Heart left ventricle (tissue), 16 donors: ENCODE measurements around the gene FAAP20. TPM values are rescaled to one million over a fixed set of nuclear protein-coding genes. Genes with fewer than 3 reads are reported as not detected.
A peak's percentile ranks its signal among the peaks of the same experiment; 100 is the strongest.

Source experiments
- ATAC-seq, 4 donors: fragments of 200-7000 bp; cut with Tn5 transposase; one replicate each; pipeline ENCODE4 v1.9.1; 2020 to 2022; ENCODE audit warnings: moderate library complexity in 4 of 4, mild to moderate bottlenecking in 3 of 4, moderate number of reproducible peaks in 1 of 4
- DNase-seq, 5 donors: peaks; one replicate each; pipeline ENCODE4 v3.0.0-alpha.2; 2020
- H3K27ac ChIP-seq, 12 donors: fragments of 200-600 bp; sonication (generic) in 4 of 12; one replicate each; pipeline versions ENCODE4 v1.5.0 to v1.8.0; 2016 to 2022; ENCODE audit warnings: mild to moderate bottlenecking in 2 of 12
- H3K27me3 ChIP-seq, 9 donors: fragments of 200-600 bp; sonication (generic) in 2 of 9; one replicate each; pipeline versions ENCODE4 v1.5.1 to v1.8.0; 2016 to 2022; ENCODE audit warnings: mild to moderate bottlenecking in 3 of 9
- H3K36me3 ChIP-seq, 9 donors: fragments of 200-600 bp; sonication (generic) in 2 of 9; one replicate each; pipeline versions ENCODE4 v1.5.0 to v1.8.0; 2018 to 2022; ENCODE audit warnings: mild to moderate bottlenecking in 2 of 9
- H3K4me1 ChIP-seq, 12 donors: fragments of 200-600 bp; sonication (generic) in 4 of 12; one replicate each; pipeline versions ENCODE4 v1.5.0 to v1.8.0; 2016 to 2022; ENCODE audit warnings: mild to moderate bottlenecking in 3 of 12
- H3K4me3 ChIP-seq, 12 donors: fragments of 200-600 bp; sonication (generic) in 4 of 12; one replicate each; pipeline versions ENCODE4 v1.5.0 to v1.8.0; 2017 to 2022; ENCODE audit warnings: mild to moderate bottlenecking in 9 of 12, moderate library complexity in 4 of 12
- H3K9me3 ChIP-seq, 12 donors: fragments of 200-600 bp; sonication (generic) in 4 of 12; one replicate each; pipeline versions ENCODE4 v1.5.0 to v1.8.0; 2016 to 2022; ENCODE audit warnings: mild to moderate bottlenecking in 1 of 12
- CTCF ChIP-seq, 12 donors: fragments of 200-600 bp; sonication (generic) in 4 of 12; IDR thresholded peaks; one replicate each; pipeline versions ENCODE4 v1.5.0 to v1.8.0; 2018 to 2022; ENCODE audit warnings: antibody characterized with exemption in 12 of 12, mild to moderate bottlenecking in 5 of 12
- POLR2A ChIP-seq, 2 donors: fragments of 450-650 bp; IDR thresholded peaks; one replicate each; pipeline ENCODE4 v1.6.1; 2017; ENCODE audit warnings: antibody characterized with exemption in 2 of 2, mild to moderate bottlenecking in 2 of 2, moderate library complexity in 2 of 2
- WGBS, 4 donors: extraction: QIAGEN DNeasy Blood & Tissue Kit in 2 of 4; methylation state at CpG; one replicate each; pipeline versions ENCODE4 v1.1.5 to v1.1.7; 2013 to 2018; 5-methylcytosine and 5-hydroxymethylcytosine counted together
- intact Hi-C, 10 donors: fragments of 100-400 bp; cut with DNase I; formaldehyde crosslinking; loops; one replicate each; pipeline versions ENCODE4 v1.11.1 to v1.14.2; 2022
- polyA plus RNA-seq, 2 donors: library from polyadenylated mRNA; stranded (reverse); fragments of 200-250 nt; gene quantifications; one replicate each; pipeline ENCODE4 v1.2.3, GENCODE V29; 2013
- total RNA-seq, 9 donors: library from RNA; depleted of rRNA in 2 of 9; stranded (reverse); fragments of >200 nt in 2 of 9; fragmentation: NEBNext Ultra II Directional in 3 of 9; extraction: Animal tissue kit (Norgen Biotek cat#: 25700) in 3 of 9; gene quantifications; one replicate each; pipeline versions ENCODE4 v1.1.0 to v1.2.4, GENCODE V29; 2016 to 2023
- donor health status: ischemic (EF 13 %, LVEDD 7.1; RV severe dilation, severe dysfunction).
- donor health status: healthy with polysubstance abuse.
- donor health status: DM: no; HTN: yes; CAD: no.
- donor health status: DM: no; HTN: no; CAD: no.
- donor health status: ischemic (EF 25% LVEDD 6.9; RV normal size, moderate dysfunction).
- donor health status: ischemic (EF 25% LVEDD 5.7; RV mildly dilated, moderate dysfunction).
- donor health status: healthy.
- donor health status: DM: yes; HTN: yes; CAD: no.
- donor health status: ischemic (EF 35%, LVEDD 5.7; RV mildly dilated, moderate dysfunction).
- donor health status: nonischemic (EF 11% LVEDD 7.7; RV severe dilation, severe dysfunction).
- donor health status: DM: yes; HTN: yes; CAD: no.
- donor health status: PGD.
- donor health status: ischemic (EF 29% LVEDD 5.4; RV normal size, mild dysfunction).
- donor health status: nonischemic (EF 23%, LVEDD 6.1; RV moderate dilation, normal function).

Gene FAAP20
- total and polyA plus RNA-seq, 11 donors, result 20.9 to 61.3 (median 36.6) TPM

GRCh38 chr1:2175681-2176454, 18.7 kb downstream of the FAAP20 start:
- TF ChIP-seq CTCF (IDR thresholded peaks at IDR 0.05) (no peak), POLR2A (IDR thresholded peaks at IDR 0.05) (no peak)
- H3K27ac ChIP-seq, result no peak overlapping the region
- no peaks in the 10 kb centered on the region for H3K27me3 ChIP-seq
- 86 to 91% (median 90%) methylated on average over 40 to 42 of the region's 42 CpGs for WGBS, 4 donors
- peaks cover 0 to 4% (median 0%) of the 10 kb centered on the region in 9 donors for H3K36me3 ChIP-seq
- intact Hi-C loops, result loop anchor here in 5 of 10 donors (2.0 to 10.0 kb wide), 5 partner anchors 41 to 231 kb away; no protein-coding TSS in a partner anchor
- no peak overlapping the region for H3K4me3 ChIP-seq
- peaks cover 0 to 10% (median 4%) of the 10 kb centered on the region in 12 donors for H3K4me1 ChIP-seq
- no peaks in the 10 kb centered on the region for H3K9me3 ChIP-seq
- ATAC-seq, result no peak
- no peak for DNase-seq

GRCh38 chr1:2175055-2175414, 19.5 kb downstream of the FAAP20 start:
- intact Hi-C loops, result loop anchor here in 5 of 10 donors (2.0 to 10.0 kb wide), 5 partner anchors 40 to 230 kb away; no protein-coding TSS in a partner anchor
- H3K36me3 ChIP-seq, result peaks cover 0 to 4% (median 0%) of the 10 kb centered on the region in 9 donors
- no peak for DNase-seq
- no peak for TF ChIP-seq POLR2A (IDR thresholded peaks at IDR 0.05)
- TF ChIP-seq CTCF (IDR thresholded peaks at IDR 0.05), result no peak
- H3K4me3 ChIP-seq, result peak overlapping the region in 10 of 12 donors; percentile 7 to 63 (median 44)
- no peaks in the 10 kb centered on the region for H3K9me3 ChIP-seq
- no peak for ATAC-seq
- WGBS, 4 donors, result 70 to 84% (median 78%) methylated on average over 9 of the region's 9 CpGs
- no peaks in the 10 kb centered on the region for H3K27me3 ChIP-seq
- H3K27ac ChIP-seq, result peak overlapping the region in 2 of 12 donors; percentile 12 to 60
- peaks cover 0 to 10% (median 4%) of the 10 kb centered on the region in 12 donors for H3K4me1 ChIP-seq

- Histone ChIP-seq H3K27ac (peak overlapping the region in 3 of 12 donors; percentile 12 to 60 (median 28)), H3K9me3 (no peaks in the 10 kb centered on the region), H3K4me3 (peak overlapping the region; percentile 7 to 63 (median 44)), H3K36me3 (peaks cover 0 to 4% (median 0%) of the 10 kb centered on the region in 9 donors), H3K4me1 (peaks cover 0 to 10% (median 4%) of the 10 kb centered on the region in 12 donors), H3K27me3 (no peaks in the 10 kb centered on the region)
- TF ChIP-seq CTCF (IDR thresholded peaks at IDR 0.05), result peak; percentile 82 to 97 (median 88)
- TF ChIP-seq POLR2A (IDR thresholded peaks at IDR 0.05), result no peak
- peak; percentile 33 to 88 (median 70) for ATAC-seq
- WGBS, 4 donors, result 20 to 36% (median 29%) methylated on average over 25 to 31 of the region's 31 CpGs
- DNase-seq, result peak; percentile 58 to 80 (median 61)
- intact Hi-C loops, result loop anchor here in 8 of 10 donors (1.0 to 10.0 kb wide), 8 partner anchors 37 to 230 kb away; no protein-coding TSS in a partner anchor
Observed at GRCh38 chr1:2174348-2175054, 20.1 kb downstream of the FAAP20 start.
